Heart right ventricle (tissue), 16 donors: ENCODE results near the gene BABAM2. TPM values are rescaled to one million over a fixed set of nuclear protein-coding genes. Genes with fewer than 3 reads are reported as not detected.
"Not testable (repeated sequence)": the region's sequence is repeated elsewhere in the genome, so short reads cannot be mapped to it uniquely, and the experiment has no call there.

Experiments used
- ATAC-seq, 8 donors: fragments of 200-7000 bp; cut with Tn5 transposase; one replicate each; pipeline ENCODE4 v1.9.1; 2020; ENCODE audit warnings: mild to moderate bottlenecking in 8 of 8, moderate library complexity in 8 of 8, moderate number of reproducible peaks in 1 of 8
- DNase-seq, 2 donors: peaks; one replicate each; pipeline ENCODE4 v3.0.0-alpha.2; 2020
- H3K27ac ChIP-seq, 10 donors: fragments of 200-600 bp; sonication (generic) in 2 of 10; one replicate each; pipeline versions ENCODE4 v1.5.0 to v1.8.0; 2020 to 2022; ENCODE audit warnings: mild to moderate bottlenecking in 3 of 10
- H3K27me3 ChIP-seq, 7 donors: fragments of 200-600 bp; one replicate each; pipeline ENCODE4 v1.8.0; 2021 to 2022; ENCODE audit warnings: mild to moderate bottlenecking in 2 of 7
- H3K36me3 ChIP-seq, 9 donors: fragments of 200-600 bp; sonication (generic) in 1 of 9; one replicate each; pipeline versions ENCODE4 v1.5.0 to v1.8.0; 2020 to 2022; ENCODE audit warnings: mild to moderate bottlenecking in 2 of 9
- H3K4me1 ChIP-seq, 9 donors: fragments of 200-600 bp; sonication (generic) in 1 of 9; one replicate each; pipeline versions ENCODE4 v1.5.0 to v1.8.0; 2020 to 2022; ENCODE audit warnings: mild to moderate bottlenecking in 4 of 9
- H3K4me3 ChIP-seq, 10 donors: fragments of 200-600 bp; sonication (generic) in 2 of 10; one replicate each; pipeline versions ENCODE4 v1.5.0 to v1.8.0; 2020 to 2022; ENCODE audit warnings: mild to moderate bottlenecking in 7 of 10, moderate library complexity in 2 of 10
- H3K9me3 ChIP-seq, 11 donors: fragments of 200-600 bp in 10 of 11; sonication (generic) in 2 of 11; one replicate each; pipeline versions ENCODE4 v1.5.0 to v1.8.0; 2013 to 2022; ENCODE audit warnings: mild to moderate bottlenecking in 2 of 11, control low read depth in 1 of 11, moderate library complexity in 1 of 11
- CTCF ChIP-seq, 9 donors: fragments of 200-600 bp; sonication (generic) in 2 of 9; IDR thresholded peaks; one replicate each; pipeline versions ENCODE4 v1.5.0 to v1.8.0; 2021 to 2022; ENCODE audit warnings: antibody characterized with exemption in 9 of 9, mild to moderate bottlenecking in 5 of 9, moderate library complexity in 1 of 9
- WGBS, 2 donors: extraction: QIAGEN DNeasy Blood & Tissue Kit; methylation state at CpG; one replicate each; pipeline ENCODE4 v1.1.7; 2013; ENCODE audit warnings: inconsistent platforms in 1 of 2; 5-methylcytosine and 5-hydroxymethylcytosine counted together
- intact Hi-C, 10 donors: fragments of 100-400 bp; cut with DNase I; formaldehyde crosslinking; loops; one replicate each; pipeline versions ENCODE4 v1.11.1 to v1.14.2; 2022
- polyA plus RNA-seq, 2 donors: library from polyadenylated mRNA; stranded (reverse); fragments of 200-250 nt; gene quantifications; one replicate each; pipeline ENCODE4 v1.2.3, GENCODE V29; 2013
- total RNA-seq, 10 donors: library from RNA; stranded (reverse); fragmentation: NEBNext Ultra II Directional in 3 of 10; extraction: Animal tissue kit (Norgen Biotek cat#: 25700) in 3 of 10; gene quantifications; one replicate each; pipeline versions ENCODE4 v1.2.1 to v1.2.4, GENCODE V29; 2021 to 2023
- donor health status: Arrhythmogenic right ventricular cardiomyopathy.
- donor health status: ischemic (EF 13 %, LVEDD 7.1; RV severe dilation, severe dysfunction).
- donor health status: healthy with polysubstance abuse.
- donor health status: DM: no; HTN: yes; CAD: no.
- donor health status: DM: no; HTN: no; CAD: no.
- donor health status: ischemic (EF 25% LVEDD 6.9; RV normal size, moderate dysfunction).
- donor health status: ischemic (EF 25% LVEDD 5.7; RV mildly dilated, moderate dysfunction).
- donor health status: healthy.
- donor health status: DM: yes; HTN: yes; CAD: no.
- donor health status: Ischemic cardiomyopathy.
- donor health status: ischemic (EF 35%, LVEDD 5.7; RV mildly dilated, moderate dysfunction).
- donor health status: nonischemic (EF 11% LVEDD 7.7; RV severe dilation, severe dysfunction).
- donor health status: DM: yes; HTN: yes; CAD: no.
- donor health status: PGD.
- donor health status: ischemic (EF 29% LVEDD 5.4; RV normal size, mild dysfunction).
- donor health status: nonischemic (EF 23%, LVEDD 6.1; RV moderate dilation, normal function).

Gene BABAM2
- total and polyA plus RNA-seq, 12 donors: 13.3 to 83.4 (median 65.9) TPM

GRCh38 chr2:28370354-28370753 lies 479.8 kb downstream of the BABAM2 start:
- ATAC-seq: no peak
- H3K4me1 ChIP-seq: peaks cover 0 to 23% (median 12%) of the 10 kb centered on the region in 9 donors
- 92 to 98% methylated on average over 3 of the region's 3 CpGs for WGBS, 2 donors
- no peaks in the 10 kb centered on the region for H3K9me3 ChIP-seq
- no peak overlapping the region for H3K4me3 ChIP-seq
- no peak overlapping the region for H3K27ac ChIP-seq
- DNase-seq: no peak
- no peaks in the 10 kb centered on the region for H3K36me3 ChIP-seq
- H3K27me3 ChIP-seq: no peaks in the 10 kb centered on the region
- intact Hi-C loops: no loop called here
- TF ChIP-seq CTCF (IDR thresholded peaks at IDR 0.05): no peak

- DNase-seq, H3K27me3 ChIP-seq, ATAC-seq, intact Hi-C loops, H3K9me3 ChIP-seq, H3K4me3 ChIP-seq, H3K27ac ChIP-seq, H3K36me3 ChIP-seq, H3K4me1 ChIP-seq: not testable (repeated sequence)
- 94 to 95% methylated on average over 4 of the region's 4 CpGs for WGBS, 2 donors
These were observed 481.2 kb downstream of the BABAM2 start for GRCh38 chr2:28371728-28372127.

DNA sequence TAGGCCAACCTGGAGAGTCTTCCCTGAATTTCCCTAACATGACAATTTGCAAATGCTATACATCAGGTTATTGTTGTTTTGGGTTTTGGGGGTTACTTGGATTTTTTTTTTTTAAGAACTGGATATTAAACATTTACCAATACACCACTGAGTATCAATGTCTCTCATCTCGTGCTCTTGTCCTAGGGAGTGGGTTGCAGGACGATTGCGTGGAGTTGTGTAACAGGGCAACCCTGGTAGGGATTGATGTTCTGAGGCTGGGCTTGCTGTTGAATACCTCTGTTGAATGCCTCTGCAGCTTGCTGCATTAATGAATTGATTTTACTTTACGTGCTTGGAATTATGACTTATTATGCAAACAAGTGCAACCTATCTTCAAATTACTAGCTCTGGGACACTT lies 483.3 kb downstream of the BABAM2 start:
- TF ChIP-seq CTCF (IDR thresholded peaks at IDR 0.05): no peak
- Histone ChIP-seq H3K4me1 (peaks cover 0 to 10% (median 0%) of the 10 kb centered on the region in 9 donors), H3K9me3 (no peaks in the 10 kb centered on the region), H3K36me3 (no peaks in the 10 kb centered on the region), H3K27me3 (no peaks in the 10 kb centered on the region), H3K4me3 (no peak overlapping the region), H3K27ac (no peak overlapping the region)
- 87 to 94% methylated on average over 4 of the region's 4 CpGs for WGBS, 2 donors
- DNase-seq (no peak), ATAC-seq (no peak)
- intact Hi-C loops: no loop called here

- no peak for ATAC-seq
- no peaks in the 10 kb centered on the region for H3K27me3 ChIP-seq
- no peak for TF ChIP-seq CTCF (IDR thresholded peaks at IDR 0.05)
- H3K4me1 ChIP-seq: peaks cover 0 to 15% (median 0%) of the 10 kb centered on the region in 9 donors
- no peaks in the 10 kb centered on the region for H3K36me3 ChIP-seq
- no peak overlapping the region for H3K27ac ChIP-seq
- no peak for DNase-seq
- intact Hi-C loops: no loop called here
- 79 to 84% methylated on average over 5 of the region's 5 CpGs for WGBS, 2 donors
- H3K9me3 ChIP-seq: no peaks in the 10 kb centered on the region
- H3K4me3 ChIP-seq: no peak overlapping the region
These were observed 483.8 kb downstream of the BABAM2 start for GRCh38 chr2:28374331-28374730.

- intact Hi-C loops: no loop called here
- Histone ChIP-seq H3K36me3 (no peaks in the 10 kb centered on the region), H3K27me3 (no peaks in the 10 kb centered on the region), H3K27ac (no peak overlapping the region), H3K4me1 (peaks cover 0 to 17% (median 0%) of the 10 kb centered on the region in 9 donors), H3K9me3 (no peaks in the 10 kb centered on the region), H3K4me3 (no peak overlapping the region)
- no peak for TF ChIP-seq CTCF (IDR thresholded peaks at IDR 0.05)
- DNase-seq (no peak), ATAC-seq (no peak)
- WGBS, 2 donors: 93 to 94% methylated on average over 3 of the region's 3 CpGs
These were observed 484.7 kb downstream of the BABAM2 start for GRCh38 chr2:28375236-28375635.
